HepG2 (cell line): Measurements from ENCODE around the gene PLGRKT. TPM values are rescaled to one million over a fixed set of nuclear protein-coding genes. Genes with fewer than 3 reads are reported as not detected.

Source experiments
- ATAC-seq: fragments of 200-7000 bp; cut with Tn5 transposase; 3 replicates; pipeline ENCODE4 v1.9.1; 2020; ENCODE audit warnings: mild to moderate bottlenecking, moderate library complexity
- BruUV-seq: library from RNA; stranded (reverse); fragments of 400-500 nt; replicated peaks from 2 replicates; lab custom pipeline; 2021; lab: Mats Ljungman, UMichigan
- CTCF ChIA-PET: fragments of 300-600 bp; formaldehyde crosslinking; extraction: SDS; loops from one replicate; lab custom pipeline; 2021; ENCODE audit warnings: low total read pairs, inconsistent platforms, low intra/inter-chr PET ratio; lab: Yijun Ruan, JAX
- POLR2A ChIA-PET: fragments of 350-600 bp; sonication (Branson Sonifier 250); formaldehyde crosslinking; loops from one replicate; lab custom pipeline; 2020; ENCODE audit warnings: antibody characterized with exemption, inconsistent platforms; lab: Yijun Ruan, JAX
- DNase-seq: peaks from one replicate; pipeline ENCODE4 v3.0.0-alpha.2; 2015; ENCODE audit warnings: low spot score
- FAIRE-seq: peaks from 3 replicates; lab custom pipeline; 2011; peaks lifted over from hg19 to GRCh38; lab: Jason Lieb, UNC
- H2AFZ ChIP-seq: one replicate; pipeline ENCODE4 v1.6.1; 2011; ENCODE audit warnings: low read length, inconsistent platforms
- H3K27ac ChIP-seq: fragments of 300-600 bp; 3 replicates; pipeline ENCODE4 v1.8.0; 2011; ENCODE audit warnings: mixed run types, mild to moderate bottlenecking, mixed read lengths, low read length, inconsistent platforms; ENCODE audit not compliant: insufficient read depth; ENCODE audit errors: extremely low read length
- H3K27me3 ChIP-seq, 2 experiments: fragments of 200-600 bp in 1 of 2; 2 replicates in 1 of 2; 3 replicates in 1 of 2; pipeline versions ENCODE4 v1.6.0 to v1.8.0; 2011; ENCODE audit warnings: low read length in 2 of 2, mild to moderate bottlenecking in 2 of 2, moderate library complexity in 2 of 2, inconsistent platforms in 1 of 2; ENCODE audit not compliant: insufficient read depth in 2 of 2, control insufficient read depth in 1 of 2
- H3K36me3 ChIP-seq, 2 experiments: fragments of 200-600 bp in 1 of 2; replicated peaks in 1 of 2; 2 replicates in 1 of 2; 3 replicates in 1 of 2; pipeline versions ENCODE4 v1.5.1 to v1.8.0; 2011; ENCODE audit warnings: low read length in 2 of 2, inconsistent platforms in 1 of 2; ENCODE audit not compliant: insufficient read depth in 2 of 2, control insufficient read depth in 1 of 2
- H3K4me1 ChIP-seq: 2 replicates; pipeline ENCODE4 v1.5.1; 2012; ENCODE audit warnings: low read length, inconsistent platforms; ENCODE audit not compliant: insufficient read depth
- H3K4me2 ChIP-seq: 2 replicates; pipeline ENCODE4 v1.6.0; 2011; ENCODE audit warnings: low read depth, low read length, inconsistent platforms
- H3K4me3 ChIP-seq, 3 experiments: fragments of 200-600 bp in 1 of 3; sonication (generic), shearing (Covaris generic) in 1 of 3; replicated peaks in 1 of 3; 2 replicates each; pipeline ENCODE4 v1.5.1; 2011 to 2016; ENCODE audit warnings: low read length in 3 of 3, inconsistent platforms in 2 of 3, low read depth in 2 of 3, mild to moderate bottlenecking in 2 of 3, control low read depth in 1 of 3, mixed read lengths in 1 of 3; ENCODE audit not compliant: insufficient read depth in 1 of 3
- H3K79me2 ChIP-seq: one replicate; pipeline ENCODE4 v1.6.1; 2011; ENCODE audit warnings: low read length, inconsistent platforms; ENCODE audit not compliant: insufficient read depth
- H3K9ac ChIP-seq: 2 replicates; pipeline ENCODE4 v1.6.0; 2011; ENCODE audit warnings: mild to moderate bottlenecking, low read depth, low read length, inconsistent platforms; ENCODE audit not compliant: insufficient read depth
- H3K9me3 ChIP-seq: 2 replicates; pipeline ENCODE4 v1.5.1; 2012; ENCODE audit warnings: mild to moderate bottlenecking, low read length
- H4K20me1 ChIP-seq: 2 replicates; pipeline ENCODE4 v1.6.0; 2011; ENCODE audit warnings: inconsistent platforms, mild to moderate bottlenecking, low read length, moderate library complexity; ENCODE audit not compliant: insufficient read depth
- ELF3 ChIP-seq: IDR thresholded peaks from 2 replicates; pipeline ENCODE4 v1.6.1; 2016; ENCODE audit warnings: missing genetic modification reagents, missing compliant biosample characterization
- PCBP1 ChIP-seq: fragments of 200-400 bp; formaldehyde crosslinking; IDR thresholded peaks from 2 replicates; pipeline ENCODE4 v1.6.1; 2017; ENCODE audit warnings: mild to moderate bottlenecking, low read depth, low read length, borderline replicate concordance
- TCF7L2 ChIP-seq: IDR thresholded peaks from 2 replicates; pipeline ENCODE4 v1.6.1; 2011; ENCODE audit warnings: mild to moderate bottlenecking, low read depth, low read length, moderate library complexity
- ZFYVE20 ChIP-seq: sonication (generic); formaldehyde crosslinking; IDR thresholded peaks from 2 replicates; pipeline ENCODE4 v1.8.0; 2023; ENCODE audit warnings: low read depth, mild to moderate bottlenecking, moderate library complexity, missing genetic modification reagents, borderline replicate concordance
- ZNF510 ChIP-seq: sonication (generic); formaldehyde crosslinking; IDR thresholded peaks from 2 replicates; pipeline ENCODE4 v1.4.0; 2020; ENCODE audit warnings: low read depth, mild to moderate bottlenecking, missing genetic modification reagents
- ZNF598 ChIP-seq: sonication (generic); formaldehyde crosslinking; IDR thresholded peaks from 2 replicates; pipeline ENCODE4 v1.5.1; 2020; ENCODE audit warnings: mild to moderate bottlenecking, missing genetic modification reagents, borderline replicate concordance
- WGBS: methylation state at CpG from one replicate; pipeline ENCODE4 v1.1.6; 2017; ENCODE audit warnings: low lambda C conversion rate; 5-methylcytosine and 5-hydroxymethylcytosine counted together
- in situ Hi-C: cut with HindIII; loops from 2 replicates; pipeline ENCODE4 v1.10.0; 2017; ENCODE audit warnings: low pct_unique_long_range_greater_than_20kb; ENCODE audit not compliant: extremely low pct_ligation_motif_present
- intact Hi-C: fragments of 100-400 bp; cut with micrococcal nuclease; formaldehyde crosslinking; loops from one replicate; pipeline ENCODE4 v1.10.0; 2022; ENCODE audit not compliant: unreplicated experiment
- polyA plus RNA-seq, 8 experiments: library from polyadenylated mRNA; depleted of rRNA in 3 of 8; stranded (reverse) in 7 of 8; unstranded in 1 of 8; fragments of >200 nt; fragmentation: Illumina TruSeq in 4 of 8; extraction: Trizol in 4 of 8; gene quantifications; 2 replicates each; pipeline versions ENCODE4 v1.2.1 to v1.2.3, GENCODE V29; 2011 to 2016; ENCODE audit warnings: low read depth in 4 of 8, missing spikeins in 1 of 8, mixed read lengths in 1 of 8; ENCODE audit not compliant: insufficient read depth in 1 of 8
- total RNA-seq, 5 experiments: library from RNA; depleted of rRNA; stranded (reverse); fragments of >200 nt; fragmentation: Illumina TruSeq; extraction: Trizol; gene quantifications; 2 replicates each; pipeline ENCODE4 v1.2.3, GENCODE V29; 2016; ENCODE audit warnings: low read depth in 1 of 5
- TF ChIP-seq, protein P1 (sequence below): sonication (generic); formaldehyde crosslinking; IDR thresholded peaks from 2 replicates; pipeline ENCODE4 v1.4.0; 2020; ENCODE audit warnings: mild to moderate bottlenecking, missing genetic modification reagents, borderline replicate concordance
- TF ChIP-seq, protein P2 (sequence below): sonication (generic); formaldehyde crosslinking; IDR thresholded peaks from one replicate; pipeline ENCODE4 v1.5.1; 2020; ENCODE audit warnings: mild to moderate bottlenecking, missing genetic modification reagents; ENCODE audit errors: not compliant biosample characterization

PLGRKT gene
- total and polyA plus RNA-seq, 2 of the 13 experiments (the other 11 are each of a cell fraction or from before 2014, with no cell fraction given) = 5.0 to 15.8 TPM

DNA sequence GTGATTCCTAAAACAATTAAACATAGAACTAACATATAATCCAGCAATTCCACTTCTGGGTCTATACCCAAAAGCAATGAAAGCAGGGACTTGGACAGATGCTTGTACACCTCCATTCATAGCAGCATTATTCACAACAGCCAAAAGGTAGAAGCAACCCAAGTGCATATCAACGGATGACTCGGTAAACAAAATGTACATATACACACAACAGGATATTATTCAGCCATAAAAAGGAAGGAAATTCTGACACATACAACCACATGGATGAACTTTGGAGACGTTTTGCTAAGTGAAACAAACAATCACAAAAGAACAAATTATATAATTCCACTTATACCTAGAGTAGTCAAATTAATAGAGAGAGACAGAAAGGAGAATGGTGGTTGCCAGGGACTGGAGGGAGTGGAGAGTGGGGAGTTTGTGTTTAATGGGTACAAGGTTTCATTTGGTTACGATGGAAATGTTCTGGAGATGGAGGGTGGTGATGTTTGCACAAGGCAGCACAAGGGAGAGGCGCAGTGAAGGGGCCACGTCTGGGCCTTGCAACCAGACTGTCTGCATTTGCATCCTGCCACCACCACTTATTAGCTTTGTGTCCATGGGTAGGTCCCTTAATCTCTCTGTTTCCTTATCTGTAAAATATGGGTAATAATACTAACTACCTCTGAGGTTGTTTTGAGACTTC is 61.8 kb downstream of the PLGRKT start:
- DNase-seq = no peak
- Histone ChIP-seq H3K36me3 (no peaks in the 10 kb centered on the region), H4K20me1 (no peaks in the 10 kb centered on the region), H3K4me2 (no peak overlapping the region), H3K4me1 (no peaks in the 10 kb centered on the region), H3K27ac (no peak overlapping the region), H3K9me3 (no peaks in the 10 kb centered on the region), H3K79me2 (no peaks in the 10 kb centered on the region), H3K4me3 (no peak overlapping the region), H2AFZ (no peak overlapping the region), H3K27me3 (no peaks in the 10 kb centered on the region), H3K9ac (no peak overlapping the region)
- FAIRE-seq = no peak
- in situ Hi-C loops = no loop called here
- intact Hi-C loops = no loop called here
- ATAC-seq = no peak
- no TSS peak for BruUV-seq
- 69% methylated on average over 6 of the region's 6 CpGs for whole genome bisulfite sequencing
- ChIA-PET CTCF (no interaction called here), POLR2A (no interaction called here)
- no peak for TF ChIP-seq ZFYVE20
- TF ChIP-seq ZNF510 (CRISPR knock-in tag) = no peak
- TF ChIP-seq, protein P1, sequence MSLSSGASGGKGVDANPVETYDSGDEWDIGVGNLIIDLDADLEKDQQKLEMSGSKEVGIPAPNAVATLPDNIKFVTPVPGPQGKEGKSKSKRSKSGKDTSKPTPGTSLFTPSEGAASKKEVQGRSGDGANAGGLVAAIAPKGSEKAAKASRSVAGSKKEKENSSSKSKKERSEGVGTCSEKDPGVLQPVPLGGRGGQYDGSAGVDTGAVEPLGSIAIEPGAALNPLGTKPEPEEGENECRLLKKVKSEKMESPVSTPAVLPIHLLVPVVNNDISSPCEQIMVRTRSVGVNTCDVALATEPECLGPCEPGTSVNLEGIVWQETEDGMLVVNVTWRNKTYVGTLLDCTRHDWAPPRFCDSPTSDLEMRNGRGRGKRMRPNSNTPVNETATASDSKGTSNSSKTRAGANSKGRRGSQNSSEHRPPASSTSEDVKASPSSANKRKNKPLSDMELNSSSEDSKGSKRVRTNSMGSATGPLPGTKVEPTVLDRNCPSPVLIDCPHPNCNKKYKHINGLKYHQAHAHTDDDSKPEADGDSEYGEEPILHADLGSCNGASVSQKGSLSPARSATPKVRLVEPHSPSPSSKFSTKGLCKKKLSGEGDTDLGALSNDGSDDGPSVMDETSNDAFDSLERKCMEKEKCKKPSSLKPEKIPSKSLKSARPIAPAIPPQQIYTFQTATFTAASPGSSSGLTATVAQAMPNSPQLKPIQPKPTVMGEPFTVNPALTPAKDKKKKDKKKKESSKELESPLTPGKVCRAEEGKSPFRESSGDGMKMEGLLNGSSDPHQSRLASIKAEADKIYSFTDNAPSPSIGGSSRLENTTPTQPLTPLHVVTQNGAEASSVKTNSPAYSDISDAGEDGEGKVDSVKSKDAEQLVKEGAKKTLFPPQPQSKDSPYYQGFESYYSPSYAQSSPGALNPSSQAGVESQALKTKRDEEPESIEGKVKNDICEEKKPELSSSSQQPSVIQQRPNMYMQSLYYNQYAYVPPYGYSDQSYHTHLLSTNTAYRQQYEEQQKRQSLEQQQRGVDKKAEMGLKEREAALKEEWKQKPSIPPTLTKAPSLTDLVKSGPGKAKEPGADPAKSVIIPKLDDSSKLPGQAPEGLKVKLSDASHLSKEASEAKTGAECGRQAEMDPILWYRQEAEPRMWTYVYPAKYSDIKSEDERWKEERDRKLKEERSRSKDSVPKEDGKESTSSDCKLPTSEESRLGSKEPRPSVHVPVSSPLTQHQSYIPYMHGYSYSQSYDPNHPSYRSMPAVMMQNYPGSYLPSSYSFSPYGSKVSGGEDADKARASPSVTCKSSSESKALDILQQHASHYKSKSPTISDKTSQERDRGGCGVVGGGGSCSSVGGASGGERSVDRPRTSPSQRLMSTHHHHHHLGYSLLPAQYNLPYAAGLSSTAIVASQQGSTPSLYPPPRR (CRISPR knock-in tag) = no peak
- no peak for TF ChIP-seq ELF3 (CRISPR knock-in tag)
- TF ChIP-seq ZNF598 = no peak
- TF ChIP-seq TCF7L2 = no peak
- TF ChIP-seq PCBP1 = no peak
- TF ChIP-seq, protein P2, sequence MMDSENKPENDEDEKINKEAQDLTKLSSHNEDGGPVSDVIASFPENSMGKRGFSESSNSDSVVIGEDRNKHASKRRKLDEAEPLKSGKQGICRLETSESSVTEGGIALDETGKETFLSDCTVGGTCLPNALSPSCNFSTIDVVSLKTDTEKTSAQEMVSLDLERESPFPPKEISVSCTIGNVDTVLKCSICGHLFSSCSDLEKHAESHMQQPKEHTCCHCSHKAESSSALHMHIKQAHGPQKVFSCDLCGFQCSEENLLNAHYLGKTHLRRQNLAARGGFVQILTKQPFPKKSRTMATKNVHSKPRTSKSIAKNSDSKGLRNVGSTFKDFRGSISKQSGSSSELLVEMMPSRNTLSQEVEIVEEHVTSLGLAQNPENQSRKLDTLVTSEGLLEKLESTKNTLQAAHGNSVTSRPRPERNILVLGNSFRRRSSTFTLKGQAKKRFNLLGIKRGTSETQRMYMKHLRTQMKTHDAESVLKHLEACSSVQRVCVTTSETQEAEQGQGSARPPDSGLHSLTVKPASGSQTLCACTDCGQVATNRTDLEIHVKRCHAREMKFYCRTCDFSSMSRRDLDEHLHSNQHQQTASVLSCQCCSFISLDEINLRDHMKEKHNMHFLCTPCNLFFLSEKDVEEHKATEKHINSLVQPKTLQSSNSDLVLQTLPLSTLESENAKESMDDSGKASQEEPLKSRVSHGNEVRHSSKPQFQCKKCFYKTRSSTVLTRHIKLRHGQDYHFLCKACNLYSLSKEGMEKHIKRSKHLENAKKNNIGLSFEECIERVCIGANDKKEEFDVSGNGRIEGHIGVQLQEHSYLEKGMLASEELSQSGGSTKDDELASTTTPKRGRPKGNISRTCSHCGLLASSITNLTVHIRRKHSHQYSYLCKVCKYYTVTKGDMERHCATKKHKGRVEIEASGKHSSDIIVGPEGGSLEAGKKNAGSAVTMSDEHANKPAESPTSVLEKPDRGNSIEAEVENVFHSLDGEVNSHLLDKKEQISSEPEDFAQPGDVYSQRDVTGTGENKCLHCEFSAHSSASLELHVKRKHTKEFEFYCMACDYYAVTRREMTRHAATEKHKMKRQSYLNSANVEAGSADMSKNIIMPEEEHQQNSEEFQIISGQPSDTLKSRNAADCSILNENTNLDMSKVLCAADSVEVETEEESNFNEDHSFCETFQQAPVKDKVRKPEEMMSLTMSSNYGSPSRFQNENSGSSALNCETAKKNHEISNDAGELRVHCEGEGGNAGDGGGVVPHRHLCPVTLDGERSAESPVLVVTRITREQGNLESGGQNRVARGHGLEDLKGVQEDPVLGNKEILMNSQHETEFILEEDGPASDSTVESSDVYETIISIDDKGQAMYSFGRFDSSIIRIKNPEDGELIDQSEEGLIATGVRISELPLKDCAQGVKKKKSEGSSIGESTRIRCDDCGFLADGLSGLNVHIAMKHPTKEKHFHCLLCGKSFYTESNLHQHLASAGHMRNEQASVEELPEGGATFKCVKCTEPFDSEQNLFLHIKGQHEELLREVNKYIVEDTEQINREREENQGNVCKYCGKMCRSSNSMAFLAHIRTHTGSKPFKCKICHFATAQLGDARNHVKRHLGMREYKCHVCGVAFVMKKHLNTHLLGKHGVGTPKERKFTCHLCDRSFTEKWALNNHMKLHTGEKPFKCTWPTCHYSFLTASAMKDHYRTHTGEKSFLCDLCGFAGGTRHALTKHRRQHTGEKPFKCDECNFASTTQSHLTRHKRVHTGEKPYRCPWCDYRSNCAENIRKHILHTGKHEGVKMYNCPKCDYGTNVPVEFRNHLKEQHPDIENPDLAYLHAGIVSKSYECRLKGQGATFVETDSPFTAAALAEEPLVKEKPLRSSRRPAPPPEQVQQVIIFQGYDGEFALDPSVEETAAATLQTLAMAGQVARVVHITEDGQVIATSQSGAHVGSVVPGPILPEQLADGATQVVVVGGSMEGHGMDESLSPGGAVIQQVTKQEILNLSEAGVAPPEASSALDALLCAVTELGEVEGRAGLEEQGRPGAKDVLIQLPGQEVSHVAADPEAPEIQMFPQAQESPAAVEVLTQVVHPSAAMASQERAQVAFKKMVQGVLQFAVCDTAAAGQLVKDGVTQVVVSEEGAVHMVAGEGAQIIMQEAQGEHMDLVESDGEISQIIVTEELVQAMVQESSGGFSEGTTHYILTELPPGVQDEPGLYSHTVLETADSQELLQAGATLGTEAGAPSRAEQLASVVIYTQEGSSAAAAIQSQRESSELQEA = no peak
